ENCODE results near the gene TTC28. TPM values are rescaled to one million over a fixed set of nuclear protein-coding genes. Genes with fewer than 3 reads are reported as not detected.

Gene TTC28
- total RNA-seq, 4 donors from 2014 or later: 10.2 to 23.8 (median 13.4) TPM

DNA sequence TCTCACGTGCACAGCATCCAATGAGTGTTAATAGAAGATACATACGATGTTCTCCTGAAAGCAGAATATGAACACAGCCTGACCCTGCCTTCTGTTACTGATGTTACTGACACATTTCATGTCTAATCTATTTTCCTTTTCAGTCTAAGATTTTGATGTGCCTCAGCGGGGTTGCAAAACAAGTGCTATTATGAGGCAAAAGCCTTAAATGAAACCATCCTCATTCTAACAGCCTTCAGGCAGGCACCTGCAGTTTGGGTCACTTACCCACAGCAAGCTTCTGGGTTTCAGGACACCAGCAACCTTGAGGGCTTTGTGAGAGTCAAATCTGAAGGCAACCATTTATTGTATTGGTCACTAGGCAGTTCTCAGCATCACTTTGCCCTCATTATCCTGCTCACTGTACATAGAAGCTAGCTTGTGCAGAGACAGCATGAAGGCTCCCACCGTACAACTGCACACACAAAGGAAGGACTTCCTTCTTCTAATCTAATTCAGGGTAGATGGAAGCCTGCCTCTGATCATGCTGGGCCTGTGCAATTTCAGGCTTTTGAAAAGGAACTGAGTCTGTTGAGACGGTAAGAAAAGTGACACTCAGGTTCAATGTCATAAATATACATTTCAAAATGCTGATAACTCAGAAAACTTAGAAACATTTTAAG lies 577.4 kb downstream of the TTC28 start:
- DNase-seq (ENCODE audit: low spot score in 2 of 2): no peak
- TF ChIP-seq, protein P1, sequence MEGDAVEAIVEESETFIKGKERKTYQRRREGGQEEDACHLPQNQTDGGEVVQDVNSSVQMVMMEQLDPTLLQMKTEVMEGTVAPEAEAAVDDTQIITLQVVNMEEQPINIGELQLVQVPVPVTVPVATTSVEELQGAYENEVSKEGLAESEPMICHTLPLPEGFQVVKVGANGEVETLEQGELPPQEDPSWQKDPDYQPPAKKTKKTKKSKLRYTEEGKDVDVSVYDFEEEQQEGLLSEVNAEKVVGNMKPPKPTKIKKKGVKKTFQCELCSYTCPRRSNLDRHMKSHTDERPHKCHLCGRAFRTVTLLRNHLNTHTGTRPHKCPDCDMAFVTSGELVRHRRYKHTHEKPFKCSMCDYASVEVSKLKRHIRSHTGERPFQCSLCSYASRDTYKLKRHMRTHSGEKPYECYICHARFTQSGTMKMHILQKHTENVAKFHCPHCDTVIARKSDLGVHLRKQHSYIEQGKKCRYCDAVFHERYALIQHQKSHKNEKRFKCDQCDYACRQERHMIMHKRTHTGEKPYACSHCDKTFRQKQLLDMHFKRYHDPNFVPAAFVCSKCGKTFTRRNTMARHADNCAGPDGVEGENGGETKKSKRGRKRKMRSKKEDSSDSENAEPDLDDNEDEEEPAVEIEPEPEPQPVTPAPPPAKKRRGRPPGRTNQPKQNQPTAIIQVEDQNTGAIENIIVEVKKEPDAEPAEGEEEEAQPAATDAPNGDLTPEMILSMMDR (IDR thresholded peaks at IDR 0.05): no peak
- no peak for TF ChIP-seq POLR2A (IDR thresholded peaks at IDR 0.05)
- 90 to 97% methylated on average over 5 of the region's 5 CpGs for WGBS, 2 donors
- no peak overlapping the region for H3K4me3 ChIP-seq (ENCODE audit: low read depth, poor library complexity, severe bottlenecking)
- intact Hi-C loops (cut with DNase I; ENCODE audit: low total_unique reads): no loop called here

- DNase-seq (ENCODE audit: low spot score in 2 of 2): no peak
- no peak for TF ChIP-seq POLR2A (IDR thresholded peaks at IDR 0.05)
- TF ChIP-seq, protein P1 (IDR thresholded peaks at IDR 0.05): no peak
Measured at GRCh38 chr22:28097627-28098026, 582.0 kb downstream of the TTC28 start.

GRCh38 chr22:28096161-28096560 lies 583.5 kb downstream of the TTC28 start:
- intact Hi-C loops (cut with DNase I; ENCODE audit: low total_unique reads): no loop called here
- TF ChIP-seq POLR2A (IDR thresholded peaks at IDR 0.05): no peak
- TF ChIP-seq, protein P1 (IDR thresholded peaks at IDR 0.05): no peak
- DNase-seq (ENCODE audit: low spot score in 2 of 2): no peak
- no peak overlapping the region for H3K4me3 ChIP-seq (ENCODE audit: low read depth, poor library complexity, severe bottlenecking)
- 94 to 96% methylated on average over 5 of the region's 5 CpGs for WGBS, 2 donors

More at GRCh38 chr22:28097627-28098026, 582.0 kb downstream of the TTC28 start:
- intact Hi-C loops (cut with DNase I; ENCODE audit: low total_unique reads): no loop called here
- 91 to 94% methylated on average over 3 of the region's 3 CpGs for WGBS, 2 donors
- no peak overlapping the region for H3K4me3 ChIP-seq (ENCODE audit: low read depth, poor library complexity, severe bottlenecking)

DNA sequence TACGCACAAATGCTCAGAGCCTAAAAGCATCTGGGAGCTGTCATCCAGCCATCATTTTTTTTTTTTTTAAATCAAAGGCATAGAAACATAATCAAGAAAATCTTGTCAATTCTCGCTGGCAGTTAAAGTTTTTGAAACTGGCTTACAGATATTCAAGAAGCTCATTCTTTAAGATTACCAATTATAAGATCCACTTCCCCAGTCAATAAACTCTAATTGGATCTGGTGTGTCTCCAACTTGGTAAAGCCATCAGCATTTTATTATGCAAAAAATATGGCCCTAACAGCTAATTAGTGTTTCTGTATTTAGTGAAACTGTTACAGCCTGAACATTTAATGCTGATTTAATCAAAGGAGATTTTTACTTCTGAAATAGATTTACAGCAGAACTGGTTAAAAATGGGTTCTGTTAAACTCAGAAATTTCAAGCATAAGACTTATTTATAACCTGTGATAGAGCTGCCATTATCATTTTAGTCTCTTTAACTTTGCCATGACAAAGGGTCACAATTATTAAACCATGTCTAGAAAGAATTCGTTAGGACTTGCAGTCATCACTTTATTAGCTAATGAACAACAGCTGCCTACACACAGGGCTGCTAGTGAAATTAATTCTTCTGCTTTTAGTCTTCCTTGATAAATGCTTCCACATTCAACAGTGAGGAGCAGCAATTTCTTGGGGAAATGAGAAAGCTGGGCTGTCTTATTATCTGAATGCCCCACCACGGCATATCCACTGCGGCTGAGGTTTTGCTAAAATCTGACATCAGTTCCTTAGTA lies 584.1 kb downstream of the TTC28 start:
- no peak for DNase-seq (ENCODE audit: low spot score in 2 of 2)
- no peak overlapping the region for H3K4me3 ChIP-seq (ENCODE audit: low read depth, poor library complexity, severe bottlenecking)
- TF ChIP-seq, protein P1 (IDR thresholded peaks at IDR 0.05): no peak
- no peak for TF ChIP-seq POLR2A (IDR thresholded peaks at IDR 0.05)
- intact Hi-C loops (cut with DNase I; ENCODE audit: low total_unique reads): no loop called here
- WGBS, 2 donors: 78 to 80% methylated on average over 5 of the region's 5 CpGs

DNA sequence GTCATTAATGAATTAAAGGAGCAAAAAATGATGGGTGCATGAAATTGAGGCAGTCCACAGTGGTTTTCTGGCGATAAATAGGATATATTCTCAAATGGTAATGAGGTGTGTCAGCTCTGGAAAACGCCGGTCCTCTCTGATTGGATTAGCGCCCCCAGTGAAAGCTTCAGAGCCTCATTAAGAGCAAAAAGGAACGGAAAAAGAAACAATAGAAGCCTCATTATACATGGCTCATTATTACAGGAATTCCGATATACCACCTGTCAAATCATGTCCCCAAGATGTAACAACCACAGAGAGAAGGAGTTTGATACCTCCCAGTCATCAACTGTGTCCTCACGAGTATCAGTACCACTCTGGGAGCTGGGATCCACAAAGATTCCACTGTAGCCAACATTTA lies 584.9 kb downstream of the TTC28 start:
- no peak overlapping the region for H3K4me3 ChIP-seq (ENCODE audit: low read depth, poor library complexity, severe bottlenecking)
- no peak for DNase-seq (ENCODE audit: low spot score in 2 of 2)
- no peak for TF ChIP-seq POLR2A (IDR thresholded peaks at IDR 0.05)
- TF ChIP-seq, protein P1 (IDR thresholded peaks at IDR 0.05): no peak
- intact Hi-C loops (cut with DNase I; ENCODE audit: low total_unique reads): no loop called here
- 87 to 89% methylated on average over 7 of the region's 7 CpGs for WGBS, 2 donors

Measured in lower leg skin (tissue), 4 donors.